IMR-90 (cell line): Measurements from ENCODE around the gene BICD1. TPM values are rescaled to one million over a fixed set of nuclear protein-coding genes. Genes with fewer than 3 reads are reported as not detected.

Experiments used
- ATAC-seq: fragments of 200-7000 bp; cut with Tn5 transposase; 2 replicates; pipeline ENCODE4 v1.9.1; 2020; ENCODE audit warnings: low read depth, mild to moderate bottlenecking, moderate library complexity
- BruUV-seq: library from RNA; stranded (reverse); fragments of 400-500 nt; replicated peaks from 2 replicates; lab custom pipeline; 2021; lab: Mats Ljungman, UMichigan
- CTCF ChIA-PET: fragments of 300-600 bp; formaldehyde crosslinking; extraction: SDS; loops from one replicate; lab custom pipeline; 2021; ENCODE audit warnings: antibody characterized with exemption; lab: Yijun Ruan, JAX
- POLR2A ChIA-PET: fragments of 300-600 bp; sonication (Branson Sonifier 250); formaldehyde crosslinking; loops from one replicate; lab custom pipeline; 2022; ENCODE audit warnings: antibody characterized with exemption; ENCODE audit not compliant: unreplicated experiment; lab: Charles Lee
- DNase-seq: peaks from one replicate; pipeline ENCODE4 v3.0.0; 2013
- H2AFZ ChIP-seq: replicated peaks from 2 replicates; pipeline ENCODE3; 2013; ENCODE audit warnings: low read length, mild to moderate bottlenecking; ENCODE audit not compliant: poor library complexity
- H2AK5ac ChIP-seq: 2 replicates; pipeline ENCODE4 v1.6.1; 2013; ENCODE audit warnings: low read depth, low read length, inconsistent platforms
- H2AK9ac ChIP-seq: replicated peaks from 2 replicates; pipeline ENCODE3; 2013; ENCODE audit warnings: mild to moderate bottlenecking, low read depth, low read length, moderate library complexity; ENCODE audit not compliant: poor library complexity
- H2BK120ac ChIP-seq: 2 replicates; pipeline ENCODE4 v1.6.1; 2013; ENCODE audit warnings: low read depth, low read length, inconsistent platforms
- H2BK15ac ChIP-seq: 3 replicates; pipeline ENCODE4 v1.6.1; 2013; ENCODE audit warnings: low read depth, low read length, inconsistent platforms
- H2BK20ac ChIP-seq: 2 replicates; pipeline ENCODE4 v1.6.1; 2013; ENCODE audit warnings: low read depth, mild to moderate bottlenecking, inconsistent platforms, low read length, moderate library complexity
- H2BK5ac ChIP-seq: 2 replicates; pipeline ENCODE4 v1.6.1; 2013; ENCODE audit warnings: mild to moderate bottlenecking, low read depth, low read length, inconsistent platforms; ENCODE audit not compliant: poor library complexity, severe bottlenecking
- H3K14ac ChIP-seq: replicated peaks from 2 replicates; pipeline ENCODE4 v1.6.1; 2013; ENCODE audit warnings: low read depth, low read length, inconsistent platforms
- H3K18ac ChIP-seq: 2 replicates; pipeline ENCODE4 v1.6.1; 2013; ENCODE audit warnings: low read depth, low read length, control low read depth
- H3K23ac ChIP-seq: 2 replicates; pipeline ENCODE4 v1.6.1; 2013; ENCODE audit warnings: low read depth, low read length, inconsistent platforms
- H3K27ac ChIP-seq: 2 replicates; pipeline ENCODE4 v1.5.1; 2013; ENCODE audit warnings: mild to moderate bottlenecking, control low read depth, low read length; ENCODE audit not compliant: insufficient read depth
- H3K27me3 ChIP-seq: 2 replicates; pipeline ENCODE4 v1.6.1; 2013; ENCODE audit warnings: low read length; ENCODE audit not compliant: control insufficient read depth, insufficient read depth
- H3K36me3 ChIP-seq: 2 replicates; pipeline ENCODE4 v1.6.1; 2013; ENCODE audit warnings: low read length, mixed read lengths; ENCODE audit not compliant: control insufficient read depth, insufficient read depth
- H3K4ac ChIP-seq: 2 replicates; pipeline ENCODE4 v1.6.1; 2013; ENCODE audit warnings: low read depth, low read length, inconsistent platforms
- H3K4me1 ChIP-seq: 2 replicates; pipeline ENCODE4 v1.6.1; 2013; ENCODE audit warnings: low read length, mixed read lengths; ENCODE audit not compliant: control insufficient read depth, insufficient read depth
- H3K4me2 ChIP-seq: 2 replicates; pipeline ENCODE4 v1.6.1; 2013; ENCODE audit warnings: low read depth, mild to moderate bottlenecking, control low read depth, low read length, moderate library complexity
- H3K4me3 ChIP-seq: 2 replicates; pipeline ENCODE4 v1.5.1; 2013; ENCODE audit warnings: low read depth, mild to moderate bottlenecking, control low read depth, low read length, moderate library complexity; ENCODE audit not compliant: insufficient read depth
- H3K56ac ChIP-seq: 2 replicates; pipeline ENCODE4 v1.6.1; 2013; ENCODE audit warnings: low read length, inconsistent platforms; ENCODE audit not compliant: insufficient read depth; ENCODE audit errors: extremely low read depth
- H3K79me1 ChIP-seq, 2 experiments: 2 replicates each; pipeline ENCODE4 v1.6.1; 2013; ENCODE audit warnings: low read length in 2 of 2, inconsistent platforms in 1 of 2, low read depth in 1 of 2
- H3K9ac ChIP-seq: 2 replicates; pipeline ENCODE4 v1.6.1; 2013; ENCODE audit warnings: low read depth, low read length, control low read depth
- H3K9me1 ChIP-seq: 2 replicates; pipeline ENCODE4 v1.6.1; 2013; ENCODE audit warnings: low read length, inconsistent platforms; ENCODE audit not compliant: insufficient read depth
- H3K9me3 ChIP-seq: 2 replicates; pipeline ENCODE4 v1.6.1; 2013; ENCODE audit warnings: low read length; ENCODE audit not compliant: control insufficient read depth, insufficient read depth
- H4K20me1 ChIP-seq: 2 replicates; pipeline ENCODE4 v1.6.1; 2013; ENCODE audit warnings: low read length, inconsistent platforms; ENCODE audit not compliant: insufficient read depth
- H4K5ac ChIP-seq: 2 replicates; pipeline ENCODE4 v1.6.1; 2013; ENCODE audit warnings: mild to moderate bottlenecking, low read depth, low read length, control low read depth
- H4K8ac ChIP-seq, 2 experiments: 2 replicates each; pipeline ENCODE4 v1.6.1; 2013; ENCODE audit warnings: low read depth in 2 of 2, low read length in 2 of 2, control low read depth in 1 of 2, inconsistent platforms in 1 of 2
- H4K91ac ChIP-seq: 2 replicates; pipeline ENCODE4 v1.6.1; 2013; ENCODE audit warnings: low read depth, low read length, inconsistent platforms; ENCODE audit not compliant: insufficient read depth
- CEBPB ChIP-seq: IDR thresholded peaks from 2 replicates; pipeline ENCODE4 v1.6.1; 2012; ENCODE audit warnings: low read depth, low read length, improper control_type of control experiment
- POLR2A ChIP-seq: IDR thresholded peaks from 2 replicates; pipeline ENCODE4 v1.6.1; 2012; ENCODE audit warnings: mild to moderate bottlenecking, low read depth, low read length
- WGBS, 2 experiments: methylation state at CpG; one replicate each; pipeline versions ENCODE4 v1.1.5 to v1.1.7; 2013; ENCODE audit warnings: missing lambda C conversion rate in 2 of 2; ENCODE audit not compliant: insufficient read length in 1 of 2; ENCODE audit errors: extremely low coverage in 2 of 2; 5-methylcytosine and 5-hydroxymethylcytosine counted together
- dilution Hi-C: fragments of 300-500 bp; cut with HindIII; formaldehyde crosslinking; loops from one replicate; pipeline ENCODE4 v1.14.3; 2018; ENCODE audit warnings: low sequenced_read_pairs; ENCODE audit not compliant: unreplicated experiment
- in situ Hi-C: fragments of 300-500 bp; cut with MboI; formaldehyde crosslinking; loops from 3 replicates; pipeline ENCODE4 v1.14.3; 2019; ENCODE audit warnings: low sequenced_read_pairs, inconsistent platforms, mixed read lengths
- intact Hi-C: fragments of 100-400 bp; cut with micrococcal nuclease; formaldehyde crosslinking; loops from 2 replicates; pipeline ENCODE4 v1.10.0; 2022
- polyA plus RNA-seq, 3 experiments: library from polyadenylated mRNA; depleted of rRNA; stranded (reverse); fragments of >200 nt; gene quantifications; 2 replicates each; pipeline ENCODE4 v1.2.3, GENCODE V29; 2012; ENCODE audit warnings: low replicate concordance in 1 of 3
- total RNA-seq: library from RNA; depleted of rRNA; stranded (reverse); fragments of >200 nt; gene quantifications from 2 replicates; pipeline ENCODE4 v1.2.3, GENCODE V29; 2012

Gene BICD1
- total and polyA plus RNA-seq, 2 of the 4 experiments (the other 2 are of a cell fraction), result 17.2 to 21.8 TPM

GRCh38 chr12:32070370-32070769 is 36.3 kb upstream of the BICD1 start:
- in situ Hi-C loops, result loop anchor here (25.0 kb wide), 1 partner anchor 408 kb away; the partner anchor contains the start of gene ETFBKMT
- H3K4me1 ChIP-seq, result no peaks in the 10 kb centered on the region
- H2BK5ac ChIP-seq, result no peak overlapping the region
- no peak overlapping the region for H3K56ac ChIP-seq
- WGBS, 2 experiments, result no CpG with 5 or more reads among the region's 1 CpG
- no TSS peak for BruUV-seq
- H2AFZ ChIP-seq, result no peak overlapping the region
- no peak overlapping the region for H4K8ac ChIP-seq
- no peaks in the 10 kb centered on the region for H3K79me1 ChIP-seq
- H3K14ac ChIP-seq, result no peak overlapping the region
- H3K9ac ChIP-seq, result no peak overlapping the region
- peaks cover 2% of the 10 kb centered on the region; the same call in 1 of the 2 replicates for H3K9me3 ChIP-seq
- no peaks in the 10 kb centered on the region for H4K20me1 ChIP-seq
- no peak overlapping the region for H2BK15ac ChIP-seq
- no peak for ATAC-seq
- no peak overlapping the region for H2AK9ac ChIP-seq
- H3K23ac ChIP-seq, result no peak overlapping the region
- no peak overlapping the region for H4K5ac ChIP-seq
- intact Hi-C loops, result no loop called here
- no peak overlapping the region for H3K4me3 ChIP-seq
- no peak overlapping the region for H3K27ac ChIP-seq
- H2BK120ac ChIP-seq, result no peak overlapping the region
- H3K4me2 ChIP-seq, result no peak overlapping the region
- no peak overlapping the region for H3K18ac ChIP-seq
- H3K4ac ChIP-seq, result no peak overlapping the region
- no peak for TF ChIP-seq POLR2A
- peak; percentile 23; the same call in 1 of the 2 replicates for TF ChIP-seq CEBPB
- no peak overlapping the region for H2AK5ac ChIP-seq
- no peak overlapping the region for H2BK20ac ChIP-seq
- no peaks in the 10 kb centered on the region for H3K36me3 ChIP-seq
- dilution Hi-C loops, result no loop called here
- DNase-seq, result no peak
- H4K91ac ChIP-seq, result no peak overlapping the region
- ChIA-PET CTCF (interaction anchor here (2.1 kb wide), 1 partner anchor 10 kb away, joined by 6 read pairs; no protein-coding TSS in a partner anchor), POLR2A (no interaction called here)
- H3K27me3 ChIP-seq, result 0 out of 2 replicates have a peak, but pooled peaks cover 3% of the 10 kb centered on the region
- H3K9me1 ChIP-seq, result no peaks in the 10 kb centered on the region
